HEK293 (cell line): ENCODE results near the gene PACRGL.
A peak's percentile ranks its signal among the peaks of the same experiment; 100 is the strongest.

Experiments used
- CTCF ChIA-PET: fragments of 350-600 bp; formaldehyde crosslinking; extraction: SDS; loops from one replicate; lab custom pipeline; 2021; ENCODE audit warnings: antibody characterized with exemption; lab: Yijun Ruan, JAX
- POLR2A ChIA-PET: fragments of 300-600 bp; formaldehyde crosslinking; extraction: SDS; loops from one replicate; lab custom pipeline; 2020; ENCODE audit warnings: antibody characterized with exemption, inconsistent platforms; lab: Yijun Ruan, JAX
- H3K27ac ChIP-seq: fragments of 200-500 bp; sonication (Bioruptor generic); 2 replicates; pipeline ENCODE4 v1.5.1; 2014; ENCODE audit warnings: low read depth, low read length, control low read depth, inconsistent platforms; ENCODE audit errors: extremely low read depth
- H3K36me3 ChIP-seq, 2 experiments: fragments of 200-500 bp in 1 of 2; sonication (Bioruptor generic) in 1 of 2; 1 replicate in 1 of 2; 2 replicates in 1 of 2; pipeline ENCODE4 v1.5.1; 2014 to 2017; ENCODE audit warnings: inconsistent platforms in 2 of 2, low read length in 2 of 2; ENCODE audit not compliant: control insufficient read depth in 2 of 2, insufficient read depth in 1 of 2
- H3K4me1 ChIP-seq: fragments of 200-500 bp; sonication (Bioruptor generic); 2 replicates; pipeline ENCODE4 v1.5.1; 2014; ENCODE audit warnings: mild to moderate bottlenecking, low read length, inconsistent platforms; ENCODE audit not compliant: control insufficient read depth, insufficient read depth
- H3K4me3 ChIP-seq: 2 replicates; pipeline ENCODE4 v1.5.1; 2011; ENCODE audit warnings: low read depth, mild to moderate bottlenecking, control low read depth, low read length, moderate library complexity
- H3K9me3 ChIP-seq: fragments of 200-500 bp; sonication (Bioruptor generic); 2 replicates; pipeline ENCODE4 v1.5.1; 2014; ENCODE audit warnings: low read depth, low read length, inconsistent platforms; ENCODE audit not compliant: control insufficient read depth, insufficient read depth
- SP3 ChIP-seq: fragments of 450-650 bp; formaldehyde crosslinking; IDR thresholded peaks from 2 replicates; pipeline ENCODE4 v1.5.1; 2016; ENCODE audit warnings: missing biosample characterization, missing genetic modification characterization
- YY1 ChIP-seq: fragments of 450-650 bp; formaldehyde crosslinking; IDR thresholded peaks from 2 replicates; pipeline ENCODE4 v1.5.1; 2018; ENCODE audit warnings: missing biosample characterization, missing genetic modification characterization
- ZBTB21 ChIP-seq: fragments of 450-650 bp; formaldehyde crosslinking; IDR thresholded peaks from 2 replicates; pipeline ENCODE4 v1.5.1; 2017; ENCODE audit warnings: missing biosample characterization, missing genetic modification characterization
- ZIC2 ChIP-seq: fragments of 450-650 bp; formaldehyde crosslinking; IDR thresholded peaks from 2 replicates; pipeline ENCODE4 v1.5.1; 2016; ENCODE audit warnings: missing biosample characterization, missing genetic modification characterization
- ZNF133 ChIP-seq: fragments of 450-650 bp; formaldehyde crosslinking; IDR thresholded peaks from 2 replicates; pipeline ENCODE4 v1.5.1; 2016; ENCODE audit warnings: missing biosample characterization, missing genetic modification characterization
- ZNF391 ChIP-seq: fragments of 450-650 bp; formaldehyde crosslinking; IDR thresholded peaks from 2 replicates; pipeline ENCODE4 v1.5.1; 2016; ENCODE audit warnings: low read depth, missing biosample characterization, missing genetic modification characterization, borderline replicate concordance
- ZNF544 ChIP-seq: fragments of 450-650 bp; formaldehyde crosslinking; IDR thresholded peaks from 2 replicates; pipeline ENCODE4 v1.5.0; 2017; ENCODE audit warnings: missing biosample characterization, missing genetic modification characterization
- ZNF560 ChIP-seq: fragments of 450-650 bp; formaldehyde crosslinking; IDR thresholded peaks from 2 replicates; pipeline ENCODE4 v1.5.1; 2017; ENCODE audit warnings: missing biosample characterization, missing genetic modification characterization, borderline replicate concordance
- ZNF610 ChIP-seq: fragments of 450-650 bp; formaldehyde crosslinking; IDR thresholded peaks from 2 replicates; pipeline ENCODE4 v1.5.1; 2016; ENCODE audit warnings: missing biosample characterization, missing genetic modification characterization, borderline replicate concordance
- ZNF654 ChIP-seq: fragments of 450-650 bp; formaldehyde crosslinking; IDR thresholded peaks from 2 replicates; pipeline ENCODE4 v1.5.1; 2016; ENCODE audit warnings: low read depth, missing biosample characterization, missing genetic modification characterization
- ZNF660 ChIP-seq: fragments of 450-650 bp; IDR thresholded peaks from 2 replicates; pipeline ENCODE4 v1.5.1; 2018; ENCODE audit warnings: missing biosample characterization, mild to moderate bottlenecking, missing genetic modification characterization
- ZNF76 ChIP-seq: fragments of 450-650 bp; formaldehyde crosslinking; IDR thresholded peaks from 2 replicates; pipeline ENCODE4; 2016; ENCODE audit warnings: low read depth, missing biosample characterization, missing genetic modification characterization, borderline replicate concordance
- ZSCAN30 ChIP-seq: fragments of 450-650 bp; IDR thresholded peaks from 2 replicates; pipeline ENCODE4 v1.5.1; 2018; ENCODE audit warnings: missing biosample characterization, mild to moderate bottlenecking, missing genetic modification characterization, moderate library complexity
- ZXDB ChIP-seq: fragments of 450-650 bp; formaldehyde crosslinking; IDR thresholded peaks from 2 replicates; pipeline ENCODE4 v1.5.1; 2016; ENCODE audit warnings: missing biosample characterization, missing genetic modification characterization
- TF ChIP-seq, protein P1 (sequence below): fragments of 450-650 bp; formaldehyde crosslinking; IDR thresholded peaks from 2 replicates; pipeline ENCODE4 v1.5.1; 2016; ENCODE audit warnings: missing biosample characterization, missing genetic modification characterization
- TF ChIP-seq, protein P2 (sequence below): fragments of 450-650 bp; formaldehyde crosslinking; conservative IDR thresholded peaks from 2 replicates; pipeline ENCODE4 v1.5.1; 2016; ENCODE audit warnings: low read depth, missing biosample characterization, missing genetic modification characterization
- TF ChIP-seq, protein P3 (sequence below): fragments of 450-650 bp; formaldehyde crosslinking; IDR thresholded peaks from 2 replicates; pipeline ENCODE4 v1.5.0; 2017; ENCODE audit warnings: missing biosample characterization, missing genetic modification characterization, borderline replicate concordance
- TF ChIP-seq, protein P4 (sequence below): fragments of 450-650 bp; formaldehyde crosslinking; IDR thresholded peaks from 2 replicates; pipeline ENCODE4 v1.5.1; 2016; ENCODE audit warnings: missing biosample characterization, missing genetic modification characterization

PACRGL gene

GRCh38 chr4:20764366-20764992 is 64.2 kb downstream of the PACRGL start (continued):
- TF ChIP-seq, protein P1, sequence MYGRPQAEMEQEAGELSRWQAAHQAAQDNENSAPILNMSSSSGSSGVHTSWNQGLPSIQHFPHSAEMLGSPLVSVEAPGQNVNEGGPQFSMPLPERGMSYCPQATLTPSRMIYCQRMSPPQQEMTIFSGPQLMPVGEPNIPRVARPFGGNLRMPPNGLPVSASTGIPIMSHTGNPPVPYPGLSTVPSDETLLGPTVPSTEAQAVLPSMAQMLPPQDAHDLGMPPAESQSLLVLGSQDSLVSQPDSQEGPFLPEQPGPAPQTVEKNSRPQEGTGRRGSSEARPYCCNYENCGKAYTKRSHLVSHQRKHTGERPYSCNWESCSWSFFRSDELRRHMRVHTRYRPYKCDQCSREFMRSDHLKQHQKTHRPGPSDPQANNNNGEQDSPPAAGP (tag by site-specific recombination) = no peak
- TF ChIP-seq, protein P2, sequence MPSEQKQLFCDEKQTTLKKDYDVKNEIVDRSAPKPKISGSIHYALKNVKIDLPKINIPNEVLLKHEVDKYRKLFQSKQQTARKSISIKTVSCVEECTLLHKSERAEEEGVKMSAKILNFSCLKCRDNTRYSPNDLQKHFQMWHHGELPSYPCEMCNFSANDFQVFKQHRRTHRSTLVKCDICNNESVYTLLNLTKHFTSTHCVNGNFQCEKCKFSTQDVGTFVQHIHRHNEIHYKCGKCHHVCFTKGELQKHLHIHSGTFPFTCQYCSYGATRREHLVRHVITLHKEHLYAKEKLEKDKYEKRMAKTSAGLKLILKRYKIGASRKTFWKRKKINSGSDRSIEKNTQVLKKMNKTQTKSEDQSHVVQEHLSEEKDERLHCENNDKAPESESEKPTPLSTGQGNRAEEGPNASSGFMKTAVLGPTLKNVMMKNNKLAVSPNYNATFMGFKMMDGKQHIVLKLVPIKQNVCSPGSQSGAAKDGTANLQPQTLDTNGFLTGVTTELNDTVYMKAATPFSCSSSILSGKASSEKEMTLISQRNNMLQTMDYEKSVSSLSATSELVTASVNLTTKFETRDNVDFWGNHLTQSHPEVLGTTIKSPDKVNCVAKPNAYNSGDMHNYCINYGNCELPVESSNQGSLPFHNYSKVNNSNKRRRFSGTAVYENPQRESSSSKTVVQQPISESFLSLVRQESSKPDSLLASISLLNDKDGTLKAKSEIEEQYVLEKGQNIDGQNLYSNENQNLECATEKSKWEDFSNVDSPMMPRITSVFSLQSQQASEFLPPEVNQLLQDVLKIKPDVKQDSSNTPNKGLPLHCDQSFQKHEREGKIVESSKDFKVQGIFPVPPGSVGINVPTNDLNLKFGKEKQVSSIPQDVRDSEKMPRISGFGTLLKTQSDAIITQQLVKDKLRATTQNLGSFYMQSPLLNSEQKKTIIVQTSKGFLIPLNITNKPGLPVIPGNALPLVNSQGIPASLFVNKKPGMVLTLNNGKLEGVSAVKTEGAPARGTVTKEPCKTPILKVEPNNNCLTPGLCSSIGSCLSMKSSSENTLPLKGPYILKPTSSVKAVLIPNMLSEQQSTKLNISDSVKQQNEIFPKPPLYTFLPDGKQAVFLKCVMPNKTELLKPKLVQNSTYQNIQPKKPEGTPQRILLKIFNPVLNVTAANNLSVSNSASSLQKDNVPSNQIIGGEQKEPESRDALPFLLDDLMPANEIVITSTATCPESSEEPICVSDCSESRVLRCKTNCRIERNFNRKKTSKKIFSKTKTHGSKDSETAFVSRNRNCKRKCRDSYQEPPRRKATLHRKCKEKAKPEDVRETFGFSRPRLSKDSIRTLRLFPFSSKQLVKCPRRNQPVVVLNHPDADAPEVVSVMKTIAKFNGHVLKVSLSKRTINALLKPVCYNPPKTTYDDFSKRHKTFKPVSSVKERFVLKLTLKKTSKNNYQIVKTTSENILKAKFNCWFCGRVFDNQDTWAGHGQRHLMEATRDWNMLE (tag by site-specific recombination) = no peak
- TF ChIP-seq, protein P3, sequence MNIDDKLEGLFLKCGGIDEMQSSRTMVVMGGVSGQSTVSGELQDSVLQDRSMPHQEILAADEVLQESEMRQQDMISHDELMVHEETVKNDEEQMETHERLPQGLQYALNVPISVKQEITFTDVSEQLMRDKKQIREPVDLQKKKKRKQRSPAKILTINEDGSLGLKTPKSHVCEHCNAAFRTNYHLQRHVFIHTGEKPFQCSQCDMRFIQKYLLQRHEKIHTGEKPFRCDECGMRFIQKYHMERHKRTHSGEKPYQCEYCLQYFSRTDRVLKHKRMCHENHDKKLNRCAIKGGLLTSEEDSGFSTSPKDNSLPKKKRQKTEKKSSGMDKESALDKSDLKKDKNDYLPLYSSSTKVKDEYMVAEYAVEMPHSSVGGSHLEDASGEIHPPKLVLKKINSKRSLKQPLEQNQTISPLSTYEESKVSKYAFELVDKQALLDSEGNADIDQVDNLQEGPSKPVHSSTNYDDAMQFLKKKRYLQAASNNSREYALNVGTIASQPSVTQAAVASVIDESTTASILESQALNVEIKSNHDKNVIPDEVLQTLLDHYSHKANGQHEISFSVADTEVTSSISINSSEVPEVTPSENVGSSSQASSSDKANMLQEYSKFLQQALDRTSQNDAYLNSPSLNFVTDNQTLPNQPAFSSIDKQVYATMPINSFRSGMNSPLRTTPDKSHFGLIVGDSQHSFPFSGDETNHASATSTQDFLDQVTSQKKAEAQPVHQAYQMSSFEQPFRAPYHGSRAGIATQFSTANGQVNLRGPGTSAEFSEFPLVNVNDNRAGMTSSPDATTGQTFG = no peak
- TF ChIP-seq ZXDB (no peak), ZSCAN30 (tag by site-specific recombination) (no peak), YY1 (tag by site-specific recombination) (no peak), ZNF610 (tag by site-specific recombination) (no peak), ZBTB21 (tag by site-specific recombination) (no peak), ZNF560 (no peak), SP3 (tag by site-specific recombination) (no peak), ZNF391 (tag by site-specific recombination) (no peak)

DNA sequence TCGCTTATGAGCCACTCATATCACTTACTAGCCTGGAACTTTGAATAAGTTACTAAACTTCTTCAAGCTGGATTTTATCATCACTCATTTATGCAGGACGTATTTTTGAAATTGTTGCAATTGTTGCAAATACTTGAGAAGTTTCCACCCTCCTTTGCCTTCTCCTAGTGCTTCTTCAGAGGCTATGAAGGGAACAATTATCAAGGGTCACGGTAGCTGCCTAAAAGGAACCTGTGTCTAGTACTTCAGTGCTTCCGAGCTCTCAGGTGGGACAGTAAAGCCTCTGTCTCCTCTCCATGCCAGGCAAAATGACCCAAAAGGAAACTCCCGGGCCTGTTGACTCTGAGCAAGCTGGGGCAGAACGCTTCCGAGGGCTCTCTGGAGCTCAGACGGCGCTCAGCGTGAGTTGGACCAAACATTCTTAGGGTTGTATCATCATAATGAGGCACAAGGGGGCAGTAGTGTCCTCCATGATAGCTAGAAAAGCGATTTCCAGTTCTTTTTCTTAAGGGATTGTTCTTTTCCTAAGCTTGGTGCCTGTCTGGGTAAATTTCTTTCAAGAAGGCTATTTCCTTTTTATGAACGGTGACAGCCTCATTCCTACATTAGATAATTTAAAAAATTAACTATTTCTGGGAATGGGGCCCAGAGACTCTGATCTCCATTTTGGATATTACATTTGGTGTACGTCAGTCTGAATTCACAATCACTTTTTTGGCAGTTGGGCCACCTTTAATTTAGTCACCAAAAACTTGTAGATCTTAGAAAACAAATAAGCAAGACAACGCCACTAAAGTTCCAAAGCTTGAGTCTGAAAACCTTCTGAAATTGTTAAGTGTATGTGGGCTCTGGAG is 73.1 kb downstream of the PACRGL start:
- no peaks in the 10 kb centered on the region for H3K4me1 ChIP-seq
- peak; percentile 48 for TF ChIP-seq ZNF654 (tag by site-specific recombination)
- no peak for TF ChIP-seq ZNF76 (tag by site-specific recombination)
- no peak for TF ChIP-seq ZNF544 (tag by site-specific recombination)
- TF ChIP-seq, protein P4, sequence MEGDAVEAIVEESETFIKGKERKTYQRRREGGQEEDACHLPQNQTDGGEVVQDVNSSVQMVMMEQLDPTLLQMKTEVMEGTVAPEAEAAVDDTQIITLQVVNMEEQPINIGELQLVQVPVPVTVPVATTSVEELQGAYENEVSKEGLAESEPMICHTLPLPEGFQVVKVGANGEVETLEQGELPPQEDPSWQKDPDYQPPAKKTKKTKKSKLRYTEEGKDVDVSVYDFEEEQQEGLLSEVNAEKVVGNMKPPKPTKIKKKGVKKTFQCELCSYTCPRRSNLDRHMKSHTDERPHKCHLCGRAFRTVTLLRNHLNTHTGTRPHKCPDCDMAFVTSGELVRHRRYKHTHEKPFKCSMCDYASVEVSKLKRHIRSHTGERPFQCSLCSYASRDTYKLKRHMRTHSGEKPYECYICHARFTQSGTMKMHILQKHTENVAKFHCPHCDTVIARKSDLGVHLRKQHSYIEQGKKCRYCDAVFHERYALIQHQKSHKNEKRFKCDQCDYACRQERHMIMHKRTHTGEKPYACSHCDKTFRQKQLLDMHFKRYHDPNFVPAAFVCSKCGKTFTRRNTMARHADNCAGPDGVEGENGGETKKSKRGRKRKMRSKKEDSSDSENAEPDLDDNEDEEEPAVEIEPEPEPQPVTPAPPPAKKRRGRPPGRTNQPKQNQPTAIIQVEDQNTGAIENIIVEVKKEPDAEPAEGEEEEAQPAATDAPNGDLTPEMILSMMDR (tag by site-specific recombination) = 0 out of 2 replicates have a peak, but pooled peaks have one; percentile 44
- TF ChIP-seq ZNF133 = peak; percentile 87
- TF ChIP-seq ZNF660 (tag by site-specific recombination) = no peak
- no peak for TF ChIP-seq ZIC2 (tag by site-specific recombination)
- TF ChIP-seq, all 188 proteins: peak for 3
- H3K27ac ChIP-seq = no peak overlapping the region
- no peaks in the 10 kb centered on the region for H3K36me3 ChIP-seq
- H3K4me3 ChIP-seq = no peak overlapping the region
- ChIA-PET POLR2A (no interaction called here), CTCF (interaction anchor here (0.6 to 2.7 kb wide), 29 partner anchors 9 to 994 kb away, joined by 3 to 21 read pairs (median 4); no protein-coding TSS in a partner anchor)
- H3K9me3 ChIP-seq = no peaks in the 10 kb centered on the region
